T-helper 2 cell treated with Interferon-gamma antibody and Interleukin-4, amounts not matched to agents 5 μg/mL and 100 μg/mL, for 36 hours (primary cell): ENCODE measurements around the gene CRYBB2.
"Not testable (repeated sequence)": the region's sequence is repeated elsewhere in the genome, so short reads cannot be mapped to it uniquely, and the experiment has no call there.

Experiments
- DNase-seq: peaks from one replicate; pipeline ENCODE4 v3.0.0; 2021; ENCODE audit warnings: low spot score
- H3K27ac Mint-ChIP-seq: one replicate; pipeline ENCODE4 v1.8.0; 2021; ENCODE audit warnings: mild to moderate bottlenecking, mixed read lengths
- H3K27me3 Mint-ChIP-seq: one replicate; pipeline ENCODE4 v1.8.0; 2021; ENCODE audit warnings: low read depth, mixed read lengths
- H3K36me3 Mint-ChIP-seq: one replicate; pipeline ENCODE4 v1.8.0; 2021; ENCODE audit warnings: low read depth, mixed read lengths
- H3K4me1 Mint-ChIP-seq: one replicate; pipeline ENCODE4 v1.8.0; 2021; ENCODE audit warnings: low read depth, mixed read lengths
- H3K4me3 Mint-ChIP-seq: one replicate; pipeline ENCODE4 v1.8.0; 2022; ENCODE audit warnings: mild to moderate bottlenecking, moderate library complexity, mixed read lengths
- H3K9me3 Mint-ChIP-seq: one replicate; pipeline ENCODE4 v1.8.0; 2021; ENCODE audit warnings: mixed read lengths

The CRYBB2 gene

GRCh38 chr22:25206998-25207397, 12.4 kb upstream of the CRYBB2 start:
- Mint-ChIP-seq H3K36me3 (no peaks in the 10 kb centered on the region), H3K4me1 (peaks cover 2% of the 10 kb centered on the region), H3K27ac (no peak overlapping the region), H3K4me3 (no peak overlapping the region), H3K27me3 (no peaks in the 10 kb centered on the region), H3K9me3 (no peaks in the 10 kb centered on the region)
- no peak for DNase-seq

GRCh38 chr22:25207553-25208157, 11.8 kb upstream of the CRYBB2 start:
- Mint-ChIP-seq H3K4me3 (no peak overlapping the region), H3K9me3 (no peaks in the 10 kb centered on the region), H3K4me1 (no peaks in the 10 kb centered on the region), H3K27me3 (no peaks in the 10 kb centered on the region), H3K27ac (no peak overlapping the region), H3K36me3 (no peaks in the 10 kb centered on the region)
- DNase-seq = no peak

GRCh38 chr22:25208328-25208727, 11.1 kb upstream of the CRYBB2 start:
- H3K4me1 Mint-ChIP-seq = no peaks in the 10 kb centered on the region
- H3K36me3 Mint-ChIP-seq = no peaks in the 10 kb centered on the region
- H3K9me3 Mint-ChIP-seq = no peaks in the 10 kb centered on the region
- no peak overlapping the region for H3K27ac Mint-ChIP-seq
- no peaks in the 10 kb centered on the region for H3K27me3 Mint-ChIP-seq
- H3K4me3 Mint-ChIP-seq = no peak overlapping the region
- no peak for DNase-seq

GRCh38 chr22:25208743-25209505, 10.5 kb upstream of the CRYBB2 start:
- no peak overlapping the region for H3K27ac Mint-ChIP-seq
- no peaks in the 10 kb centered on the region for H3K9me3 Mint-ChIP-seq
- no peak overlapping the region for H3K4me3 Mint-ChIP-seq
- H3K4me1 Mint-ChIP-seq = no peaks in the 10 kb centered on the region
- no peaks in the 10 kb centered on the region for H3K27me3 Mint-ChIP-seq
- no peaks in the 10 kb centered on the region for H3K36me3 Mint-ChIP-seq
- no peak for DNase-seq

DNA sequence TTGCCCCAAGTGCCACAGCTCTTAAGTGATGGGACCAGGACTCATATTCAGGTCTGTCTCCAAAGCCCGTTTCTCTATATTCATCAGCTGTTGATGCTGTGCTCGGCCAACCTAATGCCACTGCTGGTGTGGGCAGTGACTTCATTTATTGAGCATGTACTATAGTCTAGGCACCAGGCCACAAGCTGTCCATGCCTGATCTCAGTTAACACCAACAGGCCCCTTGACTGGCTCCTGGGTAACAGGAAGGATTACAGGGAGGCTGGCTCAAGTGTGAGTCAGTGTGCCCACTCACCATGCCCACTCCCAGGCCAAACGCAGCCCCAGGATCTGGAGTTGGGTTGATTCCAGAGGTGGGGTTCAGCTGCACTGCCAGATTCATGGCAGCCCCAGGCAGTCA, 8.6 kb upstream of the CRYBB2 start:
- Mint-ChIP-seq H3K4me3 (no peak overlapping the region), H3K27me3 (no peaks in the 10 kb centered on the region), H3K36me3 (no peaks in the 10 kb centered on the region), H3K27ac (no peak overlapping the region), H3K4me1 (no peaks in the 10 kb centered on the region), H3K9me3 (no peaks in the 10 kb centered on the region)
- DNase-seq = no peak

GRCh38 chr22:25212337-25212736, 7.1 kb upstream of the CRYBB2 start:
- H3K27me3 Mint-ChIP-seq = peaks cover 3% of the 10 kb centered on the region
- H3K4me1 Mint-ChIP-seq = no peaks in the 10 kb centered on the region
- no peak for DNase-seq
- H3K4me3 Mint-ChIP-seq = no peak overlapping the region
- no peaks in the 10 kb centered on the region for H3K9me3 Mint-ChIP-seq
- H3K27ac Mint-ChIP-seq = no peak overlapping the region
- H3K36me3 Mint-ChIP-seq = no peaks in the 10 kb centered on the region

GRCh38 chr22:25213221-25213620, 6.2 kb upstream of the CRYBB2 start:
- H3K4me3 Mint-ChIP-seq = no peak overlapping the region
- no peaks in the 10 kb centered on the region for H3K9me3 Mint-ChIP-seq
- no peaks in the 10 kb centered on the region for H3K4me1 Mint-ChIP-seq
- H3K36me3 Mint-ChIP-seq = no peaks in the 10 kb centered on the region
- DNase-seq = no peak
- H3K27ac Mint-ChIP-seq = no peak overlapping the region
- peaks cover 3% of the 10 kb centered on the region for H3K27me3 Mint-ChIP-seq

DNA sequence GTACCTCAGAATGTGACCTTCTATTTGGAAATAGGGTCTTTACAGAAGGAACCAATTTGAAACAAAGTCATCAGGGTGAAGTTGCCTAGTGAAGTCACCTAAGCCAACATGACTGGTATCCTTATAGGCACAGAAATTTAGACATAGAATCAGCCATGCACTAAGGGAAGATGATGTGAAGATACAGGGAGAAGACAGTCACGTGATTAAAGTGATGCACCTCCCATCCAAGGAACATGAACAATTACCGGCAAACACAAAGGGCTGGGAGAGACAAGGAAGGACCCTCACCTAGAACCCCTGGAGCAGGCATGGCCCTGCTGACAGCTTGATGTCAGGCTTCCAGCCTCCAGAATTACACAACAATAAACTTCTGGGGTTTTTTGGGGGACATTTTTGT, 3.2 kb upstream of the CRYBB2 start:
- Mint-ChIP-seq H3K36me3 (no peaks in the 10 kb centered on the region), H3K4me1 (no peaks in the 10 kb centered on the region), H3K9me3 (no peaks in the 10 kb centered on the region), H3K4me3 (no peak overlapping the region), H3K27me3 (peaks cover 3% of the 10 kb centered on the region), H3K27ac (no peak overlapping the region)
- DNase-seq = no peak

DNA sequence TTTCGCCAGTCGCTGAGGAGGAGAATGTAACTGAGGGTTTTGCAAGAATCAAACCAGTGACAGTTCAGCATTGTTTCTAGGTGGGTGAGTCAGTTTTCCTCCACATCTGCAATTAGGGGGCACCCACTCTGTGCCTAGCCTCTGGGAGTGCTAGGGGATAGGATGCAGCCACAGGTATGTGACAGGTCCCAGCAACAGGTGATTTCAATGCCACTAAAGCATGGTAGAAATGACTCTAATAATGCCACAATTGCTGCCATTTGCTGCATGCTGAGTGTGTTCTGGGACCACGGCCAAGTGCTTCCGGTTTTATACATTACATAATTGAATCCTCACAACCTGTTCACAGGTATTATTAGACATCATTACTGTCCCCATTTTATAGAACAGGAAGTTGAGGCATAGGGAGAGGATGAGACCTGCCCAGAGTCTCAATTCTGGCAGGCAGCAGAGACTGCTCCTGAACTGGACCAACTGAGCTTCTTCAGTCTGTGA, 556 bp downstream of the CRYBB2 start:
- Mint-ChIP-seq H3K36me3 (no peaks in the 10 kb centered on the region), H3K4me1 (no peaks in the 10 kb centered on the region), H3K27me3 (peaks cover 7% of the 10 kb centered on the region), H3K4me3 (no peak overlapping the region), H3K27ac (no peak overlapping the region), H3K9me3 (no peaks in the 10 kb centered on the region)
- no peak for DNase-seq

GRCh38 chr22:25221790-25222189, 2.4 kb downstream of the CRYBB2 start:
- no peaks in the 10 kb centered on the region for H3K36me3 Mint-ChIP-seq
- H3K27me3 Mint-ChIP-seq = peaks cover 4% of the 10 kb centered on the region
- H3K27ac Mint-ChIP-seq = no peak overlapping the region
- no peaks in the 10 kb centered on the region for H3K4me1 Mint-ChIP-seq
- H3K9me3 Mint-ChIP-seq = no peaks in the 10 kb centered on the region
- DNase-seq = no peak
- no peak overlapping the region for H3K4me3 Mint-ChIP-seq

DNA sequence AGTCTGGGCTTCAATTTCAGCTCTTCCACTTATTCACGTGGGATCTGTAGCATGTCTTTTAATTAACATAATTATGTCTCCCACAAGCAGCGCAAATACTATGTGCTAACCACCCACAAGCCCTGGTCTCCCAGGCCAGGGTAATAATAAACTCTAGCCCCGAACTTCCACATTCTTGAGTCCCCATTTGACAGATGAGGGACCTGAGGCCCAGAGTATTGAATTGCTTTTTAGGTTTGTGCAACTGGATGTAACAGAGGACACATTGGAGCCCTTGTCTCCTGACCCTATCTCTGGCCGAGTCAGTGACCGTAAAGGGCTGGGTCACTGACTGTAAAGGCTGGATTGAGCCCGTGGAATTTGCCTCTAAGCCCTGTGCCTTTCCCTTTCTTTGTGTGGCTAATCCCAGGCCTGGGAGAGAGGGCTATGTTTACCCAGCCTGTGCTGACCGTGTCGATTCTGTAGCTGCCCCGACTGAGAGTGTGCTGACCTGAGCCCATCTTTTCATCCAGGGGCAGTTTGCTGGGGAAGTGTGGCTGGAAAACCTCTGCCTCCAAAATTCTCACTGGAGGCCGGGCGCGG, 3.9 kb downstream of the CRYBB2 start:
- Mint-ChIP-seq H3K9me3 (no peaks in the 10 kb centered on the region), H3K27ac (no peak overlapping the region), H3K27me3 (peaks cover 4% of the 10 kb centered on the region), H3K4me3 (no peak overlapping the region), H3K36me3 (no peaks in the 10 kb centered on the region), H3K4me1 (no peaks in the 10 kb centered on the region)
- no peak for DNase-seq

GRCh38 chr22:25228822-25229221, 9.4 kb downstream of the CRYBB2 start:
- Mint-ChIP-seq H3K4me3 (no peak overlapping the region), H3K9me3 (no peaks in the 10 kb centered on the region)

GRCh38 chr22:25230760-25231159, 11.3 kb downstream of the CRYBB2 start:
- not testable (repeated sequence) for H3K4me3 Mint-ChIP-seq, H3K9me3 Mint-ChIP-seq, H3K27me3 Mint-ChIP-seq, H3K27ac Mint-ChIP-seq, H3K4me1 Mint-ChIP-seq, H3K36me3 Mint-ChIP-seq, DNase-seq

More at GRCh38 chr22:25228822-25229221, 9.4 kb downstream of the CRYBB2 start:
- peaks cover 2% of the 10 kb centered on the region for H3K27me3 Mint-ChIP-seq
- H3K4me1 Mint-ChIP-seq = no peaks in the 10 kb centered on the region
- no peak for DNase-seq
- no peak overlapping the region for H3K27ac Mint-ChIP-seq
- no peaks in the 10 kb centered on the region for H3K36me3 Mint-ChIP-seq

- DNase-seq = no peak
- no peaks in the 10 kb centered on the region for H3K36me3 Mint-ChIP-seq
- H3K27ac Mint-ChIP-seq = no peak overlapping the region
- no peak overlapping the region for H3K4me3 Mint-ChIP-seq
- H3K4me1 Mint-ChIP-seq = peaks cover 3% of the 10 kb centered on the region
- peaks cover 7% of the 10 kb centered on the region for H3K27me3 Mint-ChIP-seq
- H3K9me3 Mint-ChIP-seq = no peaks in the 10 kb centered on the region
These were observed 12.9 kb downstream of the CRYBB2 start for GRCh38 chr22:25232301-25232700.
